ENCODE data around the gene PDZRN3.

PDZRN3 gene

GRCh38 chr3:73426606-73427005, 198.1 kb downstream of the PDZRN3 start:
- no peak for DNase-seq (ENCODE audit: low read depth, low spot score)

GRCh38 chr3:73423116-73423515, 201.6 kb downstream of the PDZRN3 start:
- no peak for DNase-seq (ENCODE audit: low read depth, low spot score)

- no peak for DNase-seq (ENCODE audit: low read depth, low spot score)
Measured at GRCh38 chr3:73422571-73422970, 202.2 kb downstream of the PDZRN3 start.

GRCh38 chr3:73419942-73420341, 204.8 kb downstream of the PDZRN3 start:
- no peak for DNase-seq (ENCODE audit: low read depth, low spot score)

GRCh38 chr3:73419179-73419803, 205.4 kb downstream of the PDZRN3 start:
- DNase-seq (ENCODE audit: low read depth, low spot score) = no peak

- no peak for DNase-seq (ENCODE audit: low read depth, low spot score)
Measured at GRCh38 chr3:73418681-73419080, 206.1 kb downstream of the PDZRN3 start.

GRCh38 chr3:73415118-73415517, 209.6 kb downstream of the PDZRN3 start:
- no peak for DNase-seq (ENCODE audit: low read depth, low spot score)

GRCh38 chr3:73413619-73414018, 211.1 kb downstream of the PDZRN3 start:
- DNase-seq (ENCODE audit: low read depth, low spot score) = no peak

- no peak for DNase-seq (ENCODE audit: low read depth, low spot score)
Measured at GRCh38 chr3:73411993-73412392, 212.7 kb downstream of the PDZRN3 start.

- no peak for DNase-seq (ENCODE audit: low read depth, low spot score)
Measured at GRCh38 chr3:73411545-73411944, 213.2 kb downstream of the PDZRN3 start.

- DNase-seq (ENCODE audit: low read depth, low spot score) = no peak
Measured at GRCh38 chr3:73409138-73409763, 215.5 kb downstream of the PDZRN3 start.

- no peak for DNase-seq (ENCODE audit: low read depth, low spot score)
Measured at GRCh38 chr3:73408634-73409033, 216.1 kb downstream of the PDZRN3 start.

GRCh38 chr3:73407577-73407976, 217.2 kb downstream of the PDZRN3 start:
- no peak for DNase-seq (ENCODE audit: low read depth, low spot score)

GRCh38 chr3:73405853-73406252, 218.9 kb downstream of the PDZRN3 start:
- no peak for DNase-seq (ENCODE audit: low read depth, low spot score)

- DNase-seq (ENCODE audit: low read depth, low spot score) = no peak
Measured at GRCh38 chr3:73405000-73405399, 219.7 kb downstream of the PDZRN3 start.

GRCh38 chr3:73404435-73404834, 220.3 kb downstream of the PDZRN3 start:
- no peak for DNase-seq (ENCODE audit: low read depth, low spot score)

GRCh38 chr3:73403444-73403843, 221.3 kb downstream of the PDZRN3 start:
- DNase-seq (ENCODE audit: low read depth, low spot score) = no peak

GRCh38 chr3:73401616-73402279, 223.0 kb downstream of the PDZRN3 start:
- DNase-seq (ENCODE audit: low read depth, low spot score) = no peak

- DNase-seq (ENCODE audit: low read depth, low spot score) = no peak
Measured at GRCh38 chr3:73401059-73401458, 223.7 kb downstream of the PDZRN3 start.

GRCh38 chr3:73399666-73400253, 225.0 kb downstream of the PDZRN3 start:
- no peak for DNase-seq (ENCODE audit: low read depth, low spot score)

GRCh38 chr3:73399106-73399505, 225.6 kb downstream of the PDZRN3 start:
- DNase-seq (ENCODE audit: low read depth, low spot score) = no peak

GRCh38 chr3:73398084-73398483, 226.7 kb downstream of the PDZRN3 start:
- no peak for DNase-seq (ENCODE audit: low read depth, low spot score)

GRCh38 chr3:73394240-73394639, 230.5 kb downstream of the PDZRN3 start:
- no peak for DNase-seq (ENCODE audit: low read depth, low spot score)
